COLO829 (cell line): ENCODE measurements around the gene KRT5.

Experiments
- DNase-seq: peaks from one replicate; pipeline ENCODE4 v3.0.0; 2012; ENCODE audit warnings: low spot score

The KRT5 gene

DNA sequence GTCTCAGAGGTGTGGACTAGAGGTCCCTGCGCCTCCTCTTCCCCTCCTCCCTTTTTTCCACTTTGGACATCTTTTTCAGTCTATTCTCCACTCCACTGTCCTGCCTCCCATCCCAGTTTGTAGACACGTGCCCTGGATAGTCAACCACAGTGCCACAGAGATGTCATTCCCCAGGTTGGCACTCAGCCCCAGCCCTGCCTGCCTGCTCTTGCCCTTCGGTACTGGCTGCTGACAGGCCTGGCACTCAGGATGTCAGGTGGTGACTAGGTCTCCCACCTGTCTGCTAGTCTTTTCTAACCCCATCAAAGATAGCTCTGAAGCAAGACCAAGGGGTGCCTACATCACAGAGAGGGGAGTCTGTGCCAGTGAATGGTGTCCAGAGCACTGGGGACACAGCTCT is 16.9 kb upstream of the KRT5 start:
- no peak for DNase-seq

DNA sequence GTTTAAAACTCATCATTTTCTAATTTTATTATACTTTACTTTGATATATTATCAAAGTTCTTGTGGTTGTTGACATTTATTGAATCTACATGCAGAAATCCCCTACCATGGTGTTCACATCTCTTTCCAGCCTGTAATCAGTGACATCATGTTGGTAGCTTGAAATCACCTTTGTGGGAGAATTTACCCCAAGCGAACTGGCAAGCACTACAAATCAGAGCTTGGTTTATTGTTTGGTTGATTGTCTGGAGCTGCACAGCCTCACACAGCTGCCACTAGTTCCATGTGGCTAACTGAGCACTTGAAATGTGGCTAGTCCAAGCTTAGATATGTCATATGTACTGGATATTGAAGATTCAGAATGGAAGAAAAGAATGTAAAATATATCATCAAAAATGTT is 15.4 kb upstream of the KRT5 start:
- DNase-seq, result no peak

DNA sequence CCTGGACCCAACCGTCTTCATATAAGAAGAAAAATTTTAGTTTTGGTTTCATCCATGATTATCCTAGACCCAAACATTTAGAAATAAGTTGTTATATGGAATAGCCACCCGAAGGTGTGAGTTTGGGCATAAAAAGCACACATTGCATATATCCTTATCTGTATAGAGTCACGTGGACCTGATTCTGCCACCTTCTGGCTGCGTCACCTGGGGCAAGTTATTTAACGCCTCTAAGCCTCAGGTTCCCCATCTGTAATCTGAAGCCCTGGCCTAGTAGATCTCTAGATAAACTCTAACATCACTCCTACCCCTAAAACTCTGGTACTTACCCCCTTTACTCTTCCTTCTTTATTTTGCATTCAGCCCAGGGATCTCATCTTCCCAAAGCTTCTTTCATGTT is 14.3 kb upstream of the KRT5 start:
- DNase-seq, result no peak

DNA sequence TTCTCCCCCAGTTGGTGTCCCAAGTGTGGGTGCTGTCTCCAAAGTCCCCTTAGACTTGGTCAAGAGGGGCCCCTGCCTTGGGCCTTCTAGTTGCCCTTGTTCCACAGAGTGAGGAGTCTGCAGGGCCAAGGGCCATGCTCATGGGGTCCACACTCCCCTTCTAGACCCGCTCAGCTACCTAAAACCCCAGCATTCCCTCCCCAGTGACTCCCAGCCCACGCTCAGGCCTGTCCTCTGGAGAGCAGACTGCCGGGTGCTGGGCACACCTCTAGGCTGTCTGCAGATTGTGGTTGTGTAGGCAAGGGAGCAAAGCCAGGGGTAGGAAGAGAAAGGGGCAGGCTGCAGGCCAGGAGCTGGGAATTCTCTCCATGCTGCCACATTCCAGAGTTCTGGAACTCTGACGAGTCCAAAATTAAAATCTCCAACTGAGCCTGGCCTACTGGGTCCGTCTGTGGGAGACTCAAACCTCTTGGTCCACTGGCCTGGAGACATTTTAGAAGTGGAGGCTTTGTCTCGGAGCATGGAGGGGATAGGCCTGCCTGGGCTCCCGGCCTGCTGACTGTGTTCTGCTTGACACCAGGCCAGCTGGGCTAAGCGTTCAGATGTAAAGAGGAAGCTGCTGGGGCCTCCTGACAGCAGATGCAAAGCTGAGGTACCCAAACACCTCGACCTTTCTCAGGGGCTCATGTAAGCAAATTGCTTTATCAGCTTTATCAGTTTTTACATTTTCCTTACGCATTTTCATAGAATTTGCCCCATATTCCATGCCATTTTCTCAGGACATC is 13.7 kb upstream of the KRT5 start:
- no peak for DNase-seq

DNA sequence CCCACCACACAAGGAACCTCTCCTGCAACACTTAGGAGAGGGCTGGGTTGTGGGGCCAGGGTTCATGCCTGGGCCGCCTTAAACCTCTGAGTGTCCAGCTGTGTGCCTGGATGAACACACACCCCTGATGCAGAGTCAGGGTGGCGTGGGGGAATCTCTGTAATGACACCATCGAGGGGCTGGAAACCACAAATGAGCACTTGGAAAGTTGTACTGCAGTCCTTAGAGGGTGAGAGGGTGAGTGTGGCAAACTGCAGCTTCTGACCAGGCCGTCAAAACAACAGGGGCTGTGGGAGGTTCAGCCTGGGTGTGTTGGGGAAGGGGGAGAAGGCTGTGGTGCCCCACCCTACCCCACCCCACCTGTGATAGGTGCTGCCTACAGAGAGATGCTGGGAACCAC is 12.4 kb upstream of the KRT5 start:
- no peak for DNase-seq

DNA sequence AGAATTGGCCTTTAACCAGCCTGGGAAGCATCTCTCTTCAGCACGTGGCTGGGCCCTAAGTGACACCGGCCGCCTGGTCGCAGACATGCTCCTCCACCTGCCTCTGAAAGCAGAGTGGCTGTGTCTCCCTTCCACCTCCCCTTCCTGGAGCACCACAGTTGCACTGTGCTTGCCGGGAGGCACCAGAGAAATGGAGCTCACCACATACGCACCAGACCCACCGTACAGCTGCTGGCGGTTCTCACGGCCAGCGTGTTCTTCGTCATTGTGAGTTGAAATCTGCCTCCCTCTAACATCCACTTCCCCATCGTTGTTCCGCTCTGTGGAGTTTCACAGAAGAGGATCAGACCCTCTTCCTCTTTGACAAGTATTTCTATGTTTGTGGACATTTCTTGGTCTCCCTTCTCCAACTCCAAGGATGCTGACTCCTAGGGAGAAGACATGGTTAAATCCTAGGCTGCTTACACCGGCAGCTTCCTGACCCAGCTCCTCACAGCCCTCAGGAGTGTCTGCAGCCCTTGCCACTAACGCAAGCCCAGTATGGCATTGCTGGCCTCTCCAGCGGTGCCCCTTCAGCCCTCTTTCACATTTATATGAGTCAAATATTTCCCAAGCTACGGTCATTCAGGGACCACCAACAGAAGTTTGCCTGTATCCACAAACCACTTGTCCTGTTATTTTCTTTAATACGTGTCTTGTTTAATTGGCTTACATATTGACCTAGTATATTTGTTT is 11.5 kb upstream of the KRT5 start:
- no peak for DNase-seq

DNA sequence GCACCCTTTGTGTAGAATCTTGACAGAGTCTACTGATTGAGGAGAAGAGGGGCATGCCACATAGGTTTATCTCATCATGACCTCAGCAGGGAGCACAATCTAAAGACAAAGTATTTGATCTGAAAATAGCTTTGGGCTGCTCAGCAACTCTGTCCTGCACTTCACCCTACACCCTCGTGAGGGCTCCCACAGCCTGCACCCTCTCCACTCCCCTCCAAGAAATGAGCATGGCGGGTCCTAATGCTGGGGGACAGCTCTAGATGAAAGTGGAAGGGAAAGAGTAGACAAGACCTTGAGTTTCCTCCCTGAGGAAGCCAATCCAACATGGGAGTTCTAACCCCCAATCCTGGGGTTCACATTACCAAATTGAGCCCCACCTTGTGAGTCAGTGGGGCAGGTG is 10.7 kb upstream of the KRT5 start:
- DNase-seq, result no peak

DNA sequence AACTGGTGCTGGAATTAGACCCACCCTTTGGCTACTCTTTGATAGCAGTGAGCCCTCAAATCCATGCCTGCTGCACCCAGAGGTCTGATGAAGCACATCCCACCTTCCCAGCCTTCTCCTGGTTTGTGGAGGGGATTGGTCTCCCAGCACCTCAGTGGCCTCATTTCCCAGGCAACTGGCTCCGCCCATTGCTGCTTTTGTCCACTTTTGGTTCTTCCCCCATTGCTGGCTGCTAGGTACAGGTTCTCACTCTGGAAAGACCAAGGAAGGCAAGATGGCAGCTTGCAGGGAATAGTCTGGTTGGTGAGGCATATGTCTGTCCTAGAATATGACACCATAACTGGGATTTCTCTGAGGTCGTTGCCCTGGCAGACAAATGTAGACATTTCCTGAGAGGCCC is 10.2 kb upstream of the KRT5 start:
- no peak for DNase-seq

DNA sequence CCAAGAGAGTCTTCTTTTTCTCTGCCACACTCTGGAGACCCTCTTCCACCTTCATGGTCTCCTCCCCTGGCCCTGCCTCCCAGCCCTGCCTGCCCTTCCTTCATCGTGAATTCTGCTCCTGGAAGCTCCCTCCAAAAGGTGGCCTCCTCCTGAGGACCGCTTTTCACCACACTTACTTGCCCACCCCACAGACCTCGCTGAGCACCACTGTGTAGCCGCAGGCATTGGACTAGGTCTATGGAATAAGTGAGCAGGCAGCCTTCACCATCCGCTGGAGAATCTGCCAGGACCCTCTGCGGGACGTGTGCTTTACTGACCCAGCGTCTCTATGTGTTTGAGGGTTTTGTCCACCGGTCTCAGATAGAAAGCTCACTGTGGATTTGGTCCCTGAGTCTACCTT is 9.7 kb upstream of the KRT5 start:
- DNase-seq, result no peak

DNA sequence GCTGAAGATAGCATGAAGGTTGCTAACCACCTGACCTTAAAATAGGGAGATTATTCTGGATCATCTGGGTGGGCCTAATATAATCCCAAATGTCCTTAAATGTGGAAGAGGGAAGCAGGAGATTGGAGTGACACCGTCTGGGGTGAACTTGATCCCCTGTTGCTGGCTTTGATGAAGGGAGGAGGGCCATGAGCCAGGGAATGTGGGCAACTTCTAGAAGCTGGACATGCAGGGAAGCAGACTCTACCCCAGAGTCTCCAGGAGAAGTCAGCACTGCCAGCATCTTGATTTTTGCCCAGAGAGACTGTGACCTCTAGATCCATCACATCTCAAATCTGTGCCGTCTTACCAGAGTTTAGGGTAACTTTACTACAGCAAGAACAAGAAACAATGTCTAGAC is 9.2 kb upstream of the KRT5 start:
- DNase-seq, result no peak

DNA sequence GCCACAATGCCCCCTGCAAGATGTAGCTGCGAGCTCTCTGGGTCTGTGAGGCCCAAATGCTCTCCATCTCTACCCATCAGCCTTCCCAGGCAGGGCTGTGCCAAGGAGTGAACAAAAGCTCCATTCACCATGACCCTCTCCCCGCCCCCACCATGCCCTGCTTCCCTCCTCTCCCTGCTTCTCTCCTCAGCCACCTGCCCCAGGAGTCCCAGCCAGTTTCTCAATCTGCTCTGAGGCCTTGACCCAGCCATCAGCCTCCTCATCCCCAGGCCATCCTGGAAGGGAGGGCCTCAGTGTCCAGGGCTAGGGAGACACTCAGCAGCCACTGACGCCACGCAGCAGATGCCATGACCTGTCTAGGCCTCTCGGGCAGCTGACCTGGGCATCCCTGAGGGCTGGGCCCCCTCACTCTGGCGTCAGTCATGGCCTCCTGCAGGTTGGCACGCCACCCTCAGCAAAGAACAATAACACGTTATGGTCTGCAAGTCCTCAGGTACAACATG is 8.5 kb upstream of the KRT5 start:
- no peak for DNase-seq

DNA sequence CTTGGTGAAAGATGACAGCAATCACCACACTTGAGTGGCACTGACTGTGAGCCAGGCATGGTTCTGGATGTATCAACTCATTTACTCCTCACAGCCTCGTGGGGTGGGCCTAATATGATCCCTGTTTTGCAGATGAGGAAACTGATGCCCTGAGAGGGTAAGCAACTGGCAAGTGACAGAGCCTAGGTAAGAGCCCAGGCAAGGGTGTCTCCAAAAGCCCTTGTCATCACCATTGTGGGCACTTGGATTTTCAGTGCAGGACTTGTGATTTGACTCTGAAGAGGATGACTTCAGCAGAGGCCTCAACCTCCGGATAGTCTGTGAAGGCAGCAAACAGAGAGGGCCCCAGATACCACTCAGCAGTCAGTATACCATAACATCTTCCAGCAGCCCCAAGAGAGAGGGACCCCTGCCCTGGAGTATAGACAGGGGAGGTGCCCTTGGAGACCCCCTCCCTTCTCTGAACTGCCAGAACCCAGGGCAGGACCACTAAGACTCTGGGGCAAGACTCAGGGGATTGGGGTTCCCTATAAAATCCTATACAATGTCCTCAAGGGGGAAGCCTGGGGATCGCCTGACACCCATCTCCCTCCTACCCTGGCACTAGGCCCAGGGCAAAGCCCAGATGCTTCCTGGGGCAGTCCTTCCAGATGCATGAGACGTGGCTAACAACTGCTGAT is 7.1 kb upstream of the KRT5 start:
- DNase-seq, result no peak

DNA sequence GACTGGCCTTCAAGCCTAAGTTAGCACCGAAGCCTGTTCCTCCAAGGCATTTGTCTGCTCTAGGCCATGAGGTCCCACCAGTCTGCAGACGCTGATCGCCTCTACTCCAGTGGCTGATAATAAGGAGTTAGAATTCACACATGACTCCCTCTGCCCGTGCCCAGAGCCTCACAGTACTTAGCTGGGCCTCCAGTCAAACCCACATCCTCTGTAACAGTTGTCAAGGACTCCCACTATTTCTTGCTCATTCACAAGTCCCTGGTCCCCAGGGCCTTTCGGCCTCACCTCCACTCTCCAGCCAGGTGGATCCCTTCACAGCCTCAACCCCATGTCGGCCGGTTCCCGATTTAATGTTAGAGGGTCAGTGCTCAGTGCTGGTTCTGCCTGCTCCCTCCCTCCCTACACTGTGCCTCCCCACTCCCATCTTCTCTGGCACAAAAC is 6.3 kb upstream of the KRT5 start:
- DNase-seq, result no peak

DNA sequence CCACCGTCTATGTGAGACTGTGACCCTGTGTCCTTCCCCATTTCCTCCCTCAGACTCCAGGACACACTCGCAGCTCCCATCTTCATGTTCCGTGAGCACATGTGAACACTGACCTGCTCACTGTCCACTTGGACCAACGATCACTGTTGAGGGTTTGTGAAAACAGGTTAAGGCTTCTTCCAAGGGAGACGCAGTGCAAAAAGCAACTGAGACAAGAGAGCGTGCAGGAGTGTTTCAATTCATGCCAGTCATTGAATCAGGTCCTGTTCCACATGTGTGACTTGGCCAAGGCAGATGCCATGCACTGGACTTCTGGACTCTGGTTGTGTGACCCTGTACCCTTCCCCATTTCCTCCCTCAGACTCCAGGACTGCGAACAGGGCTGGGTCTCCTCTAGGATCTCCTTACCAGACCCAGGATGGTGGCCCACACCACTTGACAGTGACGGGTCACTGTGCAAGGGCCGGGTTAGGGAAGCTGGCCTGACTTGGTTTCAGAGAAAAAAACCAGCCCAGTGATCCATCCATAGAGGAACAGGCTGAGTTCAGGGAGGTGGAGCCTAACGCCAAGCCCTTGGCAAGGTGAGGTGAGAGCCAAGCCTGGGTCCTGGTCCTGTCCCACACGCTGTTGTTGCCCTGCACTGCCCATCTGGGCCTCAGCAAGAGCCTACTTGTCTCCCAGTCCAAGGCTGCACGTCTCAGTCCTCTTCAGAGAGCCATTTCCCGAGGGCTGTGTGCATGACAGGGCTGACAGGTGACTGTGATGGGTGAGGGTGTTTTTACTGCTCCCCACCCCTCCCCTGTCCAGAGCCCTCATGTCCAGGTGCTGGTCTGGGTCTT is 5.7 kb upstream of the KRT5 start:
- no peak for DNase-seq

DNA sequence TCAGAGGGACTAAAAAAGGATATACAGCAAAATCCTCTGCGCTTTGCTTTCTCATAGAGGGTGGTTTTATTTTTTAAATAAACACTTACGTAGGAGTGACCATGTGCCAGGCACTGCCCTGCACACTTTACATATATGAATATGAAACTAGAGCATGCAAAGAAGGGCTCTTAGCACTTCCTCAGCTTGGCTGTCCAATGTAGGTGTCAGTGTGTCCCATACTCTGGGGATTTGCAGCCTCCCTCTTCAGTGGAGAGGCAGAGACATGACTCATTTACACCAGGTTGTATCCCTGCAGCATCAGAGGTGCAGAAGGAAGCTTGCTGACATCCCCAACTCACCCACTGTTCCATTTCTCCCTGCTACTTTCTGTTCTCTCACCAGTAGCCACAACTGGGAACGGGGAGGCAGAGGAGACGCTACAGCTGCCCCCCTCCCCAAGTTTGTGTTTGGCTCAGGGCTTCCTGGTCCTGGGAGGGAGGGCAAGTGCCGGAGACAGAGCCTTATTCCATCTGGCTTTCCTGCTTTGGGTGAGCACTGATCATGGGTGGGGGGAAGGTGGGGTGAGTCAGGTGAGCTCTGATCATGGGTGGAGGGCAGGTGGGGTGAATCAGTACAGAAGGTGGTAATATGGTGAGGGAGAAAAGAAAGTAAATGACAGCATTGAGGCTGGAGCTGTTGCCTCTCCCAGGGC is 4.9 kb upstream of the KRT5 start:
- no peak for DNase-seq

DNA sequence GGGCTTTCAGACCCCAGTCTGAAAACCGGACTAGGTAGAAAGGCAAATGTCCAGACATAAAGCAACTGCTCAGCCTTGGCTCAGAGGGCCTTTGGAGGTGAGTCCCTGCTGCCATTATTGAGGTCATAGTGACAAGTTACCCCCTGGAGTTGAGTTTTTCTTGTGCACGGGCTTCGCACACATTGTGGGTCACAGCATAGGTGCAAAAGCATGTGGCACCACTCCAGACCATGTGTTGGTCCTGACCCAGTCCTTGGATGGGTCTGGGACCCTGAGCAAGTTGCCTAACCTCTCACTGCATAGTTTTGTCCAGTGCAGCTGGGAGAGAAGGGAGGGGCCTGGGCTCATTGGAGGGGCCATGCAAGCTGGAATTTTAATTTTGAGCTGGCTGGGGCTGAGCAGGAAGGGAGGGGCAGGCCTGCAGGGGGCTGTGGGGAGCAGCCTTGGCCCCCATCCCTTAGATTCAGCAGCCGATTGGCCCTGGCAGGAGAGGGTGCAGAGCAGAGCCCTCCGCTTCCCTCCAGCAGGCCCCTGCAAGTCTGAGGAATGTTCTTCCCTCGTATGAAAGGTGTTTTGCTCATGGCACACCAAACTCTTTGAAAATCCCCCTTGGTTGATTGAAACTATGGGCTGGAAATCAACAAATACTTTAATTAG is 4.2 kb upstream of the KRT5 start:
- no peak for DNase-seq

DNA sequence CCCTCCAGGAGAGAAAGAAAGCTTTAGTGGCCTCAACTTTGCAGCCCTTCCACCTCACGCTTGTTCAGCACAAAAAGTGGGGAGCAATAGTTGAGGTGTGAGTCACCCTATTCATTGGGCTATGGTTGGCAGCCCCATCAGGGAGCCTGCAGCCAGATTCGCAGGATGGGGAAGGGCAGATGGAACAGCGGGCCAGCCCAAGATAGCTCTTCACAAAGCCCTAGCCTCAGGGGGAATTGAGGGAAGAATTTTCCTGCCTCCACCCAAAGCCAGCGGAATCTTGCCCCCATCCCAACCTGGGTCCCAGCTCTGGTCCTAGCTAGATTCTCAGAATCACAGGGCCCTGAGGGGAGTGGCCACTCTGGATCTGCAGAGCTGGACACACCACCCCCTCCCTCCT is 3.6 kb upstream of the KRT5 start:
- DNase-seq, result no peak

DNA sequence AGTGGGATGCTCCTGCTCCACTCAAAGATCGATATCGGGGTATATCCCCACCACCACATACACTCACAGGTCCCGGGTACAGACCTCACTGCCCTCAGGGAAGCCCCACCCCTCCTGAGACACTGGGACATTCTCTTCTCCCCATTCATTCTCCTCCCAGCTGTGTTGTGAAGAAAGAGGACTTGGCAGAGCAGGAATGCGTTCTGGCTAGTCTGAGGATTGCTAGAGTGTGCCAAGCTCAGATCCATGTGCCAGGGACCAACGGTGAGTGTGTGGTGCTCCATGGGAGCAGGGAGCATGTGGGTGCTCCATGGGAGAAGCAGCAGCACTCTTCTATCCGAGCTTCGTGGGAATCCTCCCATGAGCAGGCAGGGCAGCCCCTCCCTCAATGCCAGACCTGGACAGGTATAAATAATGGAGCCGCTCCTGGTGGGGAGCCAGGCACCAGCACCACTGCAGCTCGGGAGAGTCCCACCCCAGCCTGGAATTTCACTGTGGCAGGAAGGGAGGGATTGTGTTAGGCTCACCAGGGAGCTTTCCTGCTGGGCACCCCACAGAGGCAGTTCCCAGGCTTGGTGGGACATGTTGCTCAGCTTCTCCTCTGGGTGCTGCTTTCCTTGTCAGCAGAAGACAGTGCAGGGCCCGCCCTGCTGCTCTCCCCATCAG is 2.3 kb upstream of the KRT5 start:
- no peak for DNase-seq

DNA sequence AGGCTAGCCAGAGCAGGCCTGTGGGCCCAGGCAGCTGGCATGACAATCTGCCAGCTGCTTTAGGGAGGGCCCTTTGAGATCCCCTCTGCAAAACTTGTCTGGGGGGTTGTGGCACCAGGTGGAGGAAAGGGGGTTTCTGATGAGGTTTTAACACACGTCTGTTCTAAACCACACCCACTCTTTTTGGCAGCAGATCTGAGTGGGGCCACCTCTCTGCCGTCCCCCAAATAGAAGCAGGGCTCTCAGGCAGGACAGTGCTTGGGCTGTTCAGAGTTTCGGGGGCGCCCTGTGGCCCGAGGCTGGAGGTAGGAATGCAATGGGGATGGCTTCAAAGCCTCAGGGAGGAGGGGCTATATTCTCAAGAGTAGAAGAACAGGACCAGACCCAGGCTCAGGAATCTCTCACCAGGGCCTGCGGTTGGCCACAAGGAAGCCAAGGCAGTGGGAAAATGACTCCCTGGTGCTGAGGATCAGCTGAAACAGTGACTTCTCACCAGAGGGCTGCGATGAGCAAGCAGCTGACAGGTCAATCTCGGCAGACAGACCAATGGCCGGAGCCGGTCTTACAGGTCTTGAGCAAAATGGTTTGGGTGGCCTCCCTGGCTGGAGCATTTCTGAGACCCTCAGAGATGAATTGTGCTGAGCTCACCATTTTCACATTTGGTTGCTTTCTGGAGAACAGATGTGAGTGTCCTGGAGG is 1.5 kb upstream of the KRT5 start:
- DNase-seq, result no peak

DNA sequence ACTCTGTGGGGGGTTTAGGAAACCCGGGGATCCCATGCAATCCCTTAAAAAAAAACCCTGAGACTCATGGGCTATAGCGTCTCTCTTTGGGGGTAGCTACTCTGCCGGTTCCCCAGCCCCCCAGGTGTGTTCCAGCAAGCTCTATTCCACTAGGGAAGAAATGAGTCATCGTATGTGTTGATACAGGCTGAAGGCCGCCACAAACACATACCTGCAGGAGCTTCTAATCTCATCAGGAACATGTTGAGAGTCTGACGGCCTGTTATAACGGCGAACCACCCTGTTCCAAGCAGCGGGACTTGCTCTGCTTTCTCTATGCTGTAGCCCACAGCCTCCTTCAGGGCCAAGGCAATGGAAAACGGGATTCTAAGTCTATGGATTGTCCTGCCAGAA is 977 bp upstream of the KRT5 start:
- no peak for DNase-seq
